ENCODE measurements around the gene GLT1D1. TPM values are rescaled to one million over a fixed set of nuclear protein-coding genes. Genes with fewer than 3 reads are reported as not detected.
A peak's percentile ranks its signal among the peaks of the same experiment; 100 is the strongest.

GLT1D1 gene
- polyA plus RNA-seq, 3 donors, result 40.6 to 55.6 (median 53.3) TPM

DNA sequence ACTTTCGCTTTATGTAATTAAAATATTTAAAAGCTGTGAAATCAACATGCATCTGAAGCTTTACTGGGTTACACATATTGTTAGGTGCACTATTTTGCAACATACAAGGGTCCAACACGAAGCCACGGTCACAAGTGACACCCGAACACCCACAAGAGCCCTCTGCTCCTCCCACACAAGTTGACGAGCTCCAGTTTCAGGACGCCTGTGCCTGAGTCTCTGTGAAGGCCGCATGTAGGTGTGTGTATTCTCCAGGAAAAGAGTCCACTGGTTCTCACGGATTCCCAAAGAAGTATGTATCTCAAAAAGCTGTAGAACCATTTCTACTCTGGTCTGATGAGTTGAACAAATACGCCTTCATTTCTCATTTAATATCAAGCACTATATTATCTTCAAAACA, 41.5 kb upstream of the GLT1D1 start:
- peaks cover 55 to 58% of the 10 kb centered on the region in 2 donors for H3K4me1 ChIP-seq (ENCODE audit: control insufficient read depth in 1 of 2, insufficient read depth in 2 of 2, low read length in 2 of 2)
- Mint-ChIP-seq H3K27me3 (ENCODE audit: low read depth in 3 of 3) (peaks cover 0 to 2% (median 0%) of the 10 kb centered on the region in 3 donors), H3K27ac (peak overlapping the region in 4 of 7 donors; percentile 50 to 72 (median 57)), H3K9me3 (no peaks in the 10 kb centered on the region), H3K4me1 (peaks cover 49% of the 10 kb centered on the region), H3K36me3 (peaks cover 57 to 74% of the 10 kb centered on the region in 2 donors), H3K4me3 (no peak overlapping the region)
- 70% methylated on average over 5 of the region's 9 CpGs for WGBS (ENCODE audit: insufficient coverage)
- H3K36me3 ChIP-seq (replicated peaks in 1 of 2; ENCODE audit: control insufficient read depth in 1 of 2, insufficient read depth in 2 of 2, low read length in 2 of 2), result peaks cover 36 to 64% of the 10 kb centered on the region in 2 donors
- H3K9ac ChIP-seq (ENCODE audit: insufficient read depth, low read length, poor library complexity, severe bottlenecking), result no peak overlapping the region
- no peak overlapping the region for H3K4me2 ChIP-seq (replicated peaks; ENCODE audit: extremely low read depth, low read length, poor library complexity, severe bottlenecking)
- peaks cover 84% of the 10 kb centered on the region for H3K79me2 ChIP-seq (ENCODE audit: insufficient read depth, low read length)
- H4K20me1 ChIP-seq (ENCODE audit: insufficient read depth, low read length), result peaks cover 85% of the 10 kb centered on the region
- no peak overlapping the region for H2AFZ ChIP-seq (ENCODE audit: insufficient read depth, low read depth, low read length, poor library complexity, severe bottlenecking)
- no peak overlapping the region for H3K4me3 ChIP-seq (replicated peaks in 1 of 3; ENCODE audit: low read depth in 2 of 3, low read length in 3 of 3)
- TF ChIP-seq CTCF (IDR thresholded peaks at IDR 0.05), result no peak
- intact Hi-C loops (cut with micrococcal nuclease), result no loop called here
- H3K27ac ChIP-seq (ENCODE audit: low read depth in 1 of 2, low read length in 2 of 2), result peak overlapping the region; percentile 41 to 78
- H3K27me3 ChIP-seq (ENCODE audit: control insufficient read depth in 2 of 2, insufficient read depth in 2 of 2, low read length in 2 of 2), result no peaks in the 10 kb centered on the region
- no peaks in the 10 kb centered on the region for H3K9me3 ChIP-seq (replicated peaks in 1 of 2; ENCODE audit: control insufficient read depth in 1 of 2, insufficient read depth in 1 of 2, low read length in 2 of 2)
- no peak for DNase-seq

- peak overlapping the region in 4 of 7 donors; percentile 33 to 66 (median 50) for H3K27ac Mint-ChIP-seq
- WGBS (ENCODE audit: insufficient coverage), result 99% methylated on average over 10 of the region's 10 CpGs
- H3K4me1 Mint-ChIP-seq, result peaks cover 52% of the 10 kb centered on the region
- H3K4me3 Mint-ChIP-seq, result no peak overlapping the region
- no peak for TF ChIP-seq CTCF (IDR thresholded peaks at IDR 0.05)
- peaks cover 0 to 2% (median 0%) of the 10 kb centered on the region in 3 donors for H3K27me3 Mint-ChIP-seq (ENCODE audit: low read depth in 3 of 3)
- H3K9me3 Mint-ChIP-seq, result no peaks in the 10 kb centered on the region
- H3K4me3 ChIP-seq (replicated peaks in 1 of 3; ENCODE audit: low read depth in 2 of 3, low read length in 3 of 3), result no peak overlapping the region
- H3K36me3 Mint-ChIP-seq, result peaks cover 53 to 70% of the 10 kb centered on the region in 2 donors
- peaks cover 34 to 60% of the 10 kb centered on the region in 2 donors for H3K36me3 ChIP-seq (replicated peaks in 1 of 2; ENCODE audit: control insufficient read depth in 1 of 2, insufficient read depth in 2 of 2, low read length in 2 of 2)
- peaks cover 57 to 58% of the 10 kb centered on the region in 2 donors for H3K4me1 ChIP-seq (ENCODE audit: control insufficient read depth in 1 of 2, insufficient read depth in 2 of 2, low read length in 2 of 2)
- no peak overlapping the region for H3K4me2 ChIP-seq (replicated peaks; ENCODE audit: extremely low read depth, low read length, poor library complexity, severe bottlenecking)
- H2AFZ ChIP-seq (ENCODE audit: insufficient read depth, low read depth, low read length, poor library complexity, severe bottlenecking), result no peak overlapping the region
- H3K9me3 ChIP-seq (replicated peaks in 1 of 2; ENCODE audit: control insufficient read depth in 1 of 2, insufficient read depth in 1 of 2, low read length in 2 of 2), result no peaks in the 10 kb centered on the region
- peaks cover 88% of the 10 kb centered on the region for H4K20me1 ChIP-seq (ENCODE audit: insufficient read depth, low read length)
- intact Hi-C loops (cut with micrococcal nuclease), result no loop called here
- no peak overlapping the region for H3K9ac ChIP-seq (ENCODE audit: insufficient read depth, low read length, poor library complexity, severe bottlenecking)
- peak overlapping the region in 1 of 2 donors; percentile 18 for H3K27ac ChIP-seq (ENCODE audit: low read depth in 1 of 2, low read length in 2 of 2)
- no peaks in the 10 kb centered on the region for H3K27me3 ChIP-seq (ENCODE audit: control insufficient read depth in 2 of 2, insufficient read depth in 2 of 2, low read length in 2 of 2)
- peaks cover 100% of the 10 kb centered on the region for H3K79me2 ChIP-seq (ENCODE audit: insufficient read depth, low read length)
- DNase-seq, result no peak
These were observed 39.9 kb upstream of the GLT1D1 start for GRCh38 chr12:128813392-128813791.

Measured in CD14-positive monocyte (primary cell).